ENCODE results near the gene SOX6. TPM values are rescaled to one million over a fixed set of nuclear protein-coding genes. Genes with fewer than 3 reads are reported as not detected.

SOX6 gene
- polyA plus RNA-seq, 1 donor (not counting 4 experiments of a cell fraction or from before 2014, with no cell fraction given) = 6.0 TPM

- Histone ChIP-seq H3K27ac (ENCODE audit: control insufficient read depth, insufficient read depth, low read length) (no peak overlapping the region), H3K4me3 (ENCODE audit: control insufficient read depth in 2 of 3, extremely low read depth in 1 of 3, insufficient read depth in 2 of 3, low read depth in 1 of 3, low read length in 3 of 3) (no peak overlapping the region), H3K79me2 (ENCODE audit: control insufficient read depth, insufficient read depth, low read length) (no peaks in the 10 kb centered on the region), H3K27me3 (ENCODE audit: control insufficient read depth, extremely low read depth, insufficient read depth, low read length) (no peaks in the 10 kb centered on the region), H3K9ac (ENCODE audit: control insufficient read depth, extremely low read depth, insufficient read depth, low read length) (no peak overlapping the region), H3K9me3 (ENCODE audit: control insufficient read depth, low read depth, low read length) (no peaks in the 10 kb centered on the region), H3K36me3 (ENCODE audit: control insufficient read depth in 2 of 2, extremely low read depth in 1 of 2, insufficient read depth in 2 of 2, low read length in 2 of 2) (no peaks in the 10 kb centered on the region), H3K4me2 (ENCODE audit: control insufficient read depth, extremely low read depth, insufficient read depth, low read depth, low read length) (no peak overlapping the region), H3K9me1 (ENCODE audit: control insufficient read depth, extremely low read depth, insufficient read depth, low read length) (no peaks in the 10 kb centered on the region), H4K20me1 (ENCODE audit: control insufficient read depth, extremely low read depth, insufficient read depth, low read length) (no peaks in the 10 kb centered on the region), H3K4me1 (ENCODE audit: control insufficient read depth, extremely low read depth, insufficient read depth, low read length) (peaks cover 5% of the 10 kb centered on the region), H2AFZ (ENCODE audit: control insufficient read depth, low read length) (no peak overlapping the region)
- dilution Hi-C loops (cut with MboI; ENCODE audit: extremely low pct_ligation_motif_present, low sequenced_read_pairs) = no loop called here
- no peak for DNase-seq (ENCODE audit: low read depth, low spot score)
- FAIRE-seq = no peak
- TF ChIP-seq EZH2 (IDR thresholded peaks at IDR 0.05; ENCODE audit: low read length) (no peak), CTCF (optimal IDR thresholded peaks at IDR 0.05 in 1 of 3, IDR thresholded peaks at IDR 0.05 in 1 of 3, conservative IDR thresholded peaks at IDR 0.05 in 1 of 3; ENCODE audit: extremely low read depth in 1 of 3, insufficient read depth in 2 of 3, low read length in 3 of 3) (no peak)
Observed at GRCh38 chr11:16087886-16088285, 268.5 kb downstream of the SOX6 start.

GRCh38 chr11:16086229-16086819 is 270.0 kb downstream of the SOX6 start:
- no peak for DNase-seq (ENCODE audit: low read depth, low spot score)
- H3K79me2 ChIP-seq (ENCODE audit: control insufficient read depth, insufficient read depth, low read length) = no peaks in the 10 kb centered on the region
- H3K9me1 ChIP-seq (ENCODE audit: control insufficient read depth, extremely low read depth, insufficient read depth, low read length) = no peaks in the 10 kb centered on the region
- no peaks in the 10 kb centered on the region for H3K4me1 ChIP-seq (ENCODE audit: control insufficient read depth, extremely low read depth, insufficient read depth, low read length)
- no peak overlapping the region for H2AFZ ChIP-seq (ENCODE audit: control insufficient read depth, low read length)
- FAIRE-seq = no peak
- dilution Hi-C loops (cut with MboI; ENCODE audit: extremely low pct_ligation_motif_present, low sequenced_read_pairs) = no loop called here
- no peak overlapping the region for H3K4me3 ChIP-seq (ENCODE audit: control insufficient read depth in 2 of 3, extremely low read depth in 1 of 3, insufficient read depth in 2 of 3, low read depth in 1 of 3, low read length in 3 of 3)
- TF ChIP-seq EZH2 (IDR thresholded peaks at IDR 0.05; ENCODE audit: low read length) (no peak), CTCF (optimal IDR thresholded peaks at IDR 0.05 in 1 of 3, IDR thresholded peaks at IDR 0.05 in 1 of 3, conservative IDR thresholded peaks at IDR 0.05 in 1 of 3; ENCODE audit: extremely low read depth in 1 of 3, insufficient read depth in 2 of 3, low read length in 3 of 3) (no peak)
- H3K4me2 ChIP-seq (ENCODE audit: control insufficient read depth, extremely low read depth, insufficient read depth, low read depth, low read length) = no peak overlapping the region
- no peak overlapping the region for H3K9ac ChIP-seq (ENCODE audit: control insufficient read depth, extremely low read depth, insufficient read depth, low read length)
- no peaks in the 10 kb centered on the region for H3K36me3 ChIP-seq (ENCODE audit: control insufficient read depth in 2 of 2, extremely low read depth in 1 of 2, insufficient read depth in 2 of 2, low read length in 2 of 2)
- no peaks in the 10 kb centered on the region for H4K20me1 ChIP-seq (ENCODE audit: control insufficient read depth, extremely low read depth, insufficient read depth, low read length)
- no peak overlapping the region for H3K27ac ChIP-seq (ENCODE audit: control insufficient read depth, insufficient read depth, low read length)
- H3K27me3 ChIP-seq (ENCODE audit: control insufficient read depth, extremely low read depth, insufficient read depth, low read length) = no peaks in the 10 kb centered on the region
- no peaks in the 10 kb centered on the region for H3K9me3 ChIP-seq (ENCODE audit: control insufficient read depth, low read depth, low read length)

All from keratinocyte (primary cell).